IMR-90 (cell line): ENCODE results near the gene YIPF1. TPM values are rescaled to one million over a fixed set of nuclear protein-coding genes. Genes with fewer than 3 reads are reported as not detected.

ENCODE experiments used
- ATAC-seq: fragments of 200-7000 bp; cut with Tn5 transposase; 2 replicates; pipeline ENCODE4 v1.9.1; 2020; ENCODE audit warnings: low read depth, mild to moderate bottlenecking, moderate library complexity
- BruUV-seq: library from RNA; stranded (reverse); fragments of 400-500 nt; replicated peaks from 2 replicates; lab custom pipeline; 2021; lab: Mats Ljungman, UMichigan
- CTCF ChIA-PET: fragments of 300-600 bp; formaldehyde crosslinking; extraction: SDS; loops from one replicate; lab custom pipeline; 2021; ENCODE audit warnings: antibody characterized with exemption; lab: Yijun Ruan, JAX
- POLR2A ChIA-PET: fragments of 300-600 bp; sonication (Branson Sonifier 250); formaldehyde crosslinking; loops from one replicate; lab custom pipeline; 2022; ENCODE audit warnings: antibody characterized with exemption; ENCODE audit not compliant: unreplicated experiment; lab: Charles Lee
- DNase-seq: peaks from one replicate; pipeline ENCODE4 v3.0.0; 2013
- H2AFZ ChIP-seq: replicated peaks from 2 replicates; pipeline ENCODE3; 2013; ENCODE audit warnings: low read length, mild to moderate bottlenecking; ENCODE audit not compliant: poor library complexity
- H2AK5ac ChIP-seq: 2 replicates; pipeline ENCODE4 v1.6.1; 2013; ENCODE audit warnings: low read depth, low read length, inconsistent platforms
- H2AK9ac ChIP-seq: replicated peaks from 2 replicates; pipeline ENCODE3; 2013; ENCODE audit warnings: mild to moderate bottlenecking, low read depth, low read length, moderate library complexity; ENCODE audit not compliant: poor library complexity
- H2BK120ac ChIP-seq: 2 replicates; pipeline ENCODE4 v1.6.1; 2013; ENCODE audit warnings: low read depth, low read length, inconsistent platforms
- H2BK15ac ChIP-seq: 3 replicates; pipeline ENCODE4 v1.6.1; 2013; ENCODE audit warnings: low read depth, low read length, inconsistent platforms
- H2BK20ac ChIP-seq: 2 replicates; pipeline ENCODE4 v1.6.1; 2013; ENCODE audit warnings: low read depth, mild to moderate bottlenecking, inconsistent platforms, low read length, moderate library complexity
- H2BK5ac ChIP-seq: 2 replicates; pipeline ENCODE4 v1.6.1; 2013; ENCODE audit warnings: mild to moderate bottlenecking, low read depth, low read length, inconsistent platforms; ENCODE audit not compliant: poor library complexity, severe bottlenecking
- H3K14ac ChIP-seq: replicated peaks from 2 replicates; pipeline ENCODE4 v1.6.1; 2013; ENCODE audit warnings: low read depth, low read length, inconsistent platforms
- H3K18ac ChIP-seq: 2 replicates; pipeline ENCODE4 v1.6.1; 2013; ENCODE audit warnings: low read depth, low read length, control low read depth
- H3K23ac ChIP-seq: 2 replicates; pipeline ENCODE4 v1.6.1; 2013; ENCODE audit warnings: low read depth, low read length, inconsistent platforms
- H3K27ac ChIP-seq: 2 replicates; pipeline ENCODE4 v1.5.1; 2013; ENCODE audit warnings: mild to moderate bottlenecking, control low read depth, low read length; ENCODE audit not compliant: insufficient read depth
- H3K27me3 ChIP-seq: 2 replicates; pipeline ENCODE4 v1.6.1; 2013; ENCODE audit warnings: low read length; ENCODE audit not compliant: control insufficient read depth, insufficient read depth
- H3K36me3 ChIP-seq: 2 replicates; pipeline ENCODE4 v1.6.1; 2013; ENCODE audit warnings: low read length, mixed read lengths; ENCODE audit not compliant: control insufficient read depth, insufficient read depth
- H3K4ac ChIP-seq: 2 replicates; pipeline ENCODE4 v1.6.1; 2013; ENCODE audit warnings: low read depth, low read length, inconsistent platforms
- H3K4me1 ChIP-seq: 2 replicates; pipeline ENCODE4 v1.6.1; 2013; ENCODE audit warnings: low read length, mixed read lengths; ENCODE audit not compliant: control insufficient read depth, insufficient read depth
- H3K4me2 ChIP-seq: 2 replicates; pipeline ENCODE4 v1.6.1; 2013; ENCODE audit warnings: low read depth, mild to moderate bottlenecking, control low read depth, low read length, moderate library complexity
- H3K4me3 ChIP-seq: 2 replicates; pipeline ENCODE4 v1.5.1; 2013; ENCODE audit warnings: low read depth, mild to moderate bottlenecking, control low read depth, low read length, moderate library complexity; ENCODE audit not compliant: insufficient read depth
- H3K56ac ChIP-seq: 2 replicates; pipeline ENCODE4 v1.6.1; 2013; ENCODE audit warnings: low read length, inconsistent platforms; ENCODE audit not compliant: insufficient read depth; ENCODE audit errors: extremely low read depth
- H3K79me1 ChIP-seq, 2 experiments: 2 replicates each; pipeline ENCODE4 v1.6.1; 2013; ENCODE audit warnings: low read length in 2 of 2, inconsistent platforms in 1 of 2, low read depth in 1 of 2
- H3K9ac ChIP-seq: 2 replicates; pipeline ENCODE4 v1.6.1; 2013; ENCODE audit warnings: low read depth, low read length, control low read depth
- H3K9me1 ChIP-seq: 2 replicates; pipeline ENCODE4 v1.6.1; 2013; ENCODE audit warnings: low read length, inconsistent platforms; ENCODE audit not compliant: insufficient read depth
- H3K9me3 ChIP-seq: 2 replicates; pipeline ENCODE4 v1.6.1; 2013; ENCODE audit warnings: low read length; ENCODE audit not compliant: control insufficient read depth, insufficient read depth
- H4K20me1 ChIP-seq: 2 replicates; pipeline ENCODE4 v1.6.1; 2013; ENCODE audit warnings: low read length, inconsistent platforms; ENCODE audit not compliant: insufficient read depth
- H4K5ac ChIP-seq: 2 replicates; pipeline ENCODE4 v1.6.1; 2013; ENCODE audit warnings: mild to moderate bottlenecking, low read depth, low read length, control low read depth
- H4K8ac ChIP-seq, 2 experiments: 2 replicates each; pipeline ENCODE4 v1.6.1; 2013; ENCODE audit warnings: low read depth in 2 of 2, low read length in 2 of 2, control low read depth in 1 of 2, inconsistent platforms in 1 of 2
- H4K91ac ChIP-seq: 2 replicates; pipeline ENCODE4 v1.6.1; 2013; ENCODE audit warnings: low read depth, low read length, inconsistent platforms; ENCODE audit not compliant: insufficient read depth
- BHLHE40 ChIP-seq: fragments of 150-350 bp; IDR thresholded peaks from 2 replicates; pipeline ENCODE4 v1.6.1; 2016; ENCODE audit warnings: mild to moderate bottlenecking, low read depth, low read length
- CEBPB ChIP-seq: IDR thresholded peaks from 2 replicates; pipeline ENCODE4 v1.6.1; 2012; ENCODE audit warnings: low read depth, low read length, improper control_type of control experiment
- CHD1 ChIP-seq: IDR thresholded peaks from 2 replicates; pipeline ENCODE4 v1.6.1; 2012; ENCODE audit warnings: low read depth, low read length, improper control_type of control experiment
- FOS ChIP-seq: fragments of 150-350 bp; IDR thresholded peaks from 2 replicates; pipeline ENCODE4 v1.6.1; 2016; ENCODE audit warnings: low read depth, low read length
- MAFK ChIP-seq: IDR thresholded peaks from 2 replicates; pipeline ENCODE4 v1.6.1; 2012; ENCODE audit warnings: low read depth, low read length, improper control_type of control experiment
- MAZ ChIP-seq: IDR thresholded peaks from 2 replicates; pipeline ENCODE4 v1.6.1; 2012; ENCODE audit warnings: low read depth, mild to moderate bottlenecking, low read length, improper control_type of control experiment, moderate library complexity, borderline replicate concordance
- MXI1 ChIP-seq: IDR thresholded peaks from 2 replicates; pipeline ENCODE4 v1.6.1; 2012; ENCODE audit warnings: low read depth, mild to moderate bottlenecking, low read length, moderate library complexity, borderline replicate concordance
- NFE2L2 ChIP-seq: fragments of 150-350 bp; IDR thresholded peaks from 2 replicates; pipeline ENCODE4 v1.6.1; 2016; ENCODE audit warnings: low read depth, mild to moderate bottlenecking, low read length
- POLR2A ChIP-seq: IDR thresholded peaks from 2 replicates; pipeline ENCODE4 v1.6.1; 2012; ENCODE audit warnings: mild to moderate bottlenecking, low read depth, low read length
- RAD21 ChIP-seq: IDR thresholded peaks from 2 replicates; pipeline ENCODE4 v1.6.1; 2012; ENCODE audit warnings: low read length, improper control_type of control experiment
- RCOR1 ChIP-seq: IDR thresholded peaks from 2 replicates; pipeline ENCODE4 v1.6.1; 2012; ENCODE audit warnings: mild to moderate bottlenecking, low read length, improper control_type of control experiment; ENCODE audit not compliant: insufficient replicate concordance
- RFX5 ChIP-seq: IDR thresholded peaks from 2 replicates; pipeline ENCODE4 v1.8.0; 2012; ENCODE audit warnings: low read depth, mild to moderate bottlenecking, low read length, moderate library complexity
- SMC3 ChIP-seq: fragments of 150-350 bp; IDR thresholded peaks from 2 replicates; pipeline ENCODE4 v1.6.1; 2016; ENCODE audit warnings: low read depth, mild to moderate bottlenecking, antibody characterized with exemption, low read length, moderate library complexity
- WGBS, 2 experiments: methylation state at CpG; one replicate each; pipeline versions ENCODE4 v1.1.5 to v1.1.7; 2013; ENCODE audit warnings: missing lambda C conversion rate in 2 of 2; ENCODE audit not compliant: insufficient read length in 1 of 2; ENCODE audit errors: extremely low coverage in 2 of 2; 5-methylcytosine and 5-hydroxymethylcytosine counted together
- dilution Hi-C: fragments of 300-500 bp; cut with HindIII; formaldehyde crosslinking; loops from one replicate; pipeline ENCODE4 v1.14.3; 2018; ENCODE audit warnings: low sequenced_read_pairs; ENCODE audit not compliant: unreplicated experiment
- in situ Hi-C: fragments of 300-500 bp; cut with MboI; formaldehyde crosslinking; loops from 3 replicates; pipeline ENCODE4 v1.14.3; 2019; ENCODE audit warnings: low sequenced_read_pairs, inconsistent platforms, mixed read lengths
- intact Hi-C: fragments of 100-400 bp; cut with micrococcal nuclease; formaldehyde crosslinking; loops from 2 replicates; pipeline ENCODE4 v1.10.0; 2022
- polyA plus RNA-seq, 3 experiments: library from polyadenylated mRNA; depleted of rRNA; stranded (reverse); fragments of >200 nt; gene quantifications; 2 replicates each; pipeline ENCODE4 v1.2.3, GENCODE V29; 2012; ENCODE audit warnings: low replicate concordance in 1 of 3
- total RNA-seq: library from RNA; depleted of rRNA; stranded (reverse); fragments of >200 nt; gene quantifications from 2 replicates; pipeline ENCODE4 v1.2.3, GENCODE V29; 2012
- TF ChIP-seq, protein P1 (sequence below): fragments of 150-350 bp; IDR thresholded peaks from 2 replicates; pipeline ENCODE4 v1.6.1; 2017; ENCODE audit warnings: mild to moderate bottlenecking, antibody characterized with exemption, low read length, low read depth
- TF ChIP-seq, protein P2 (sequence below): conservative IDR thresholded peaks from 2 replicates; pipeline ENCODE4 v1.5.1; 2012; ENCODE audit warnings: mild to moderate bottlenecking, low read depth, low read length, improper control_type of control experiment
- TF ChIP-seq, protein P3 (sequence below): fragments of 150-350 bp; IDR thresholded peaks from 2 replicates; pipeline ENCODE4 v1.6.1; 2016; ENCODE audit warnings: low read depth, mild to moderate bottlenecking, low read length, moderate library complexity, borderline replicate concordance

The YIPF1 gene
- total and polyA plus RNA-seq, 2 of the 4 experiments (the other 2 are of a cell fraction) = 23.7 to 35.3 TPM

DNA sequence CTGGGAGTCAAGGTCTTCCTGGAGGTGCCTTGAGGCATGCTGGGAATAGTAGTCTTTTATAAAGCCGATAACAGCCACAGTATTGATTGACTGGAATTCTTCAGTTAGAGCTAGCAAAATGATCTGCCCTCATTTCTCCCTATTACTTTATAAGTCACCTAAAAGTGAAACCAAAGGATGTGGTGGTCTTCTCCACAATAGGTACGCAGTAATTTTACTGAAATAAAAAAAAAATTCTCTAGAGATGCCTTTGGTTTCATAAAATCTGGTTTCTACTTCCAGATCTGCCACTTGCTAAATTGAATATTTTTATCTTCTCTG lies 51.0 kb downstream of the YIPF1 start:
- peaks cover 10% of the 10 kb centered on the region for H3K9me1 ChIP-seq
- TF ChIP-seq POLR2A (no peak), RFX5 (no peak), CHD1 (no peak), BHLHE40 (no peak), CEBPB (no peak), FOS (no peak), MAFK (no peak), NFE2L2 (no peak), MAZ (no peak), RAD21 (no peak), MXI1 (no peak), RCOR1 (no peak), SMC3 (no peak)
- TF ChIP-seq, protein P1, sequence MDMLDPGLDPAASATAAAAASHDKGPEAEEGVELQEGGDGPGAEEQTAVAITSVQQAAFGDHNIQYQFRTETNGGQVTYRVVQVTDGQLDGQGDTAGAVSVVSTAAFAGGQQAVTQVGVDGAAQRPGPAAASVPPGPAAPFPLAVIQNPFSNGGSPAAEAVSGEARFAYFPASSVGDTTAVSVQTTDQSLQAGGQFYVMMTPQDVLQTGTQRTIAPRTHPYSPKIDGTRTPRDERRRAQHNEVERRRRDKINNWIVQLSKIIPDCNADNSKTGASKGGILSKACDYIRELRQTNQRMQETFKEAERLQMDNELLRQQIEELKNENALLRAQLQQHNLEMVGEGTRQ = no peak
- TF ChIP-seq, protein P2, sequence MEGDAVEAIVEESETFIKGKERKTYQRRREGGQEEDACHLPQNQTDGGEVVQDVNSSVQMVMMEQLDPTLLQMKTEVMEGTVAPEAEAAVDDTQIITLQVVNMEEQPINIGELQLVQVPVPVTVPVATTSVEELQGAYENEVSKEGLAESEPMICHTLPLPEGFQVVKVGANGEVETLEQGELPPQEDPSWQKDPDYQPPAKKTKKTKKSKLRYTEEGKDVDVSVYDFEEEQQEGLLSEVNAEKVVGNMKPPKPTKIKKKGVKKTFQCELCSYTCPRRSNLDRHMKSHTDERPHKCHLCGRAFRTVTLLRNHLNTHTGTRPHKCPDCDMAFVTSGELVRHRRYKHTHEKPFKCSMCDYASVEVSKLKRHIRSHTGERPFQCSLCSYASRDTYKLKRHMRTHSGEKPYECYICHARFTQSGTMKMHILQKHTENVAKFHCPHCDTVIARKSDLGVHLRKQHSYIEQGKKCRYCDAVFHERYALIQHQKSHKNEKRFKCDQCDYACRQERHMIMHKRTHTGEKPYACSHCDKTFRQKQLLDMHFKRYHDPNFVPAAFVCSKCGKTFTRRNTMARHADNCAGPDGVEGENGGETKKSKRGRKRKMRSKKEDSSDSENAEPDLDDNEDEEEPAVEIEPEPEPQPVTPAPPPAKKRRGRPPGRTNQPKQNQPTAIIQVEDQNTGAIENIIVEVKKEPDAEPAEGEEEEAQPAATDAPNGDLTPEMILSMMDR = no peak
- TF ChIP-seq, protein P3, sequence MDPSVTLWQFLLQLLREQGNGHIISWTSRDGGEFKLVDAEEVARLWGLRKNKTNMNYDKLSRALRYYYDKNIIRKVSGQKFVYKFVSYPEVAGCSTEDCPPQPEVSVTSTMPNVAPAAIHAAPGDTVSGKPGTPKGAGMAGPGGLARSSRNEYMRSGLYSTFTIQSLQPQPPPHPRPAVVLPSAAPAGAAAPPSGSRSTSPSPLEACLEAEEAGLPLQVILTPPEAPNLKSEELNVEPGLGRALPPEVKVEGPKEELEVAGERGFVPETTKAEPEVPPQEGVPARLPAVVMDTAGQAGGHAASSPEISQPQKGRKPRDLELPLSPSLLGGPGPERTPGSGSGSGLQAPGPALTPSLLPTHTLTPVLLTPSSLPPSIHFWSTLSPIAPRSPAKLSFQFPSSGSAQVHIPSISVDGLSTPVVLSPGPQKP = no peak
- no peaks in the 10 kb centered on the region for H3K36me3 ChIP-seq
- no peak overlapping the region for H2BK120ac ChIP-seq
- H2BK15ac ChIP-seq = no peak overlapping the region
- no peak overlapping the region for H2AK9ac ChIP-seq
- no peaks in the 10 kb centered on the region; the same call in 1 of the 2 replicates for H3K27me3 ChIP-seq
- WGBS, 2 experiments = no CpG with 5 or more reads among the region's 2 CpGs
- H3K9ac ChIP-seq = no peak overlapping the region
- H3K14ac ChIP-seq = no peak overlapping the region
- peak overlapping the region in 1 of 2 experiments; percentile 91; a peak in 3 of 4 replicates for H4K8ac ChIP-seq
- dilution Hi-C loops = no loop called here
- peaks cover 12 to 29% of the 10 kb centered on the region in 2 experiments for H3K79me1 ChIP-seq
- peaks cover 2% of the 10 kb centered on the region for H3K9me3 ChIP-seq
- no peak overlapping the region for H2BK20ac ChIP-seq
- DNase-seq (no peak), ATAC-seq (no peak)
- intact Hi-C loops = no loop called here
- no TSS peak for BruUV-seq
- POLR2A ChIA-PET = no interaction called here
- H3K23ac ChIP-seq = no peak overlapping the region
- no peak overlapping the region for H3K4ac ChIP-seq
- H2AK5ac ChIP-seq = no peak overlapping the region
- peaks cover 7% of the 10 kb centered on the region for H3K4me1 ChIP-seq
- H3K56ac ChIP-seq = no peak overlapping the region
- H3K4me3 ChIP-seq = peak overlapping the region; percentile 98; the same call in 1 of the 2 replicates
- H2BK5ac ChIP-seq = no peak overlapping the region
- in situ Hi-C loops = no loop called here
- no peak overlapping the region for H4K5ac ChIP-seq
- H3K18ac ChIP-seq = no peak overlapping the region
- H3K4me2 ChIP-seq = peak overlapping the region; percentile 65; the same call in 1 of the 2 replicates
- H2AFZ ChIP-seq = peak overlapping the region; percentile 99
- no peak overlapping the region for H3K27ac ChIP-seq
- CTCF ChIA-PET = no interaction called here
- no peak overlapping the region for H4K91ac ChIP-seq
- no peaks in the 10 kb centered on the region for H4K20me1 ChIP-seq
